Measurements from ENCODE around the gene SF3A1. TPM values are rescaled to one million over a fixed set of nuclear protein-coding genes. Genes with fewer than 3 reads are reported as not detected.

SF3A1 gene
- total RNA-seq, 1 donor from 2014 or later: 78.3 TPM

- Histone ChIP-seq H3K9me3 (no peaks in the 10 kb centered on the region), H3K4me3 (no peak overlapping the region), H3K4me1 (peaks cover 87% of the 10 kb centered on the region), H3K27me3 (no peaks in the 10 kb centered on the region), H3K36me3 (peaks cover 0 to 6% of the 10 kb centered on the region in 2 donors), H3K27ac (peak overlapping the region; percentile 93)
- intact Hi-C loops (cut with DNase I): no loop called here
- DNase-seq (ENCODE audit: extremely low spot score in 2 of 2): no peak
- TF ChIP-seq CTCF (IDR thresholded peaks at IDR 0.05) (no peak), POLR2A (IDR thresholded peaks at IDR 0.05) (no peak), POLR2AphosphoS5 (IDR thresholded peaks at IDR 0.05; ENCODE audit: insufficient read depth in 1 of 2, low read depth in 1 of 2) (no peak)
These were observed 33.4 kb downstream of the SF3A1 start for GRCh38 chr22:30323246-30323645.

DNA sequence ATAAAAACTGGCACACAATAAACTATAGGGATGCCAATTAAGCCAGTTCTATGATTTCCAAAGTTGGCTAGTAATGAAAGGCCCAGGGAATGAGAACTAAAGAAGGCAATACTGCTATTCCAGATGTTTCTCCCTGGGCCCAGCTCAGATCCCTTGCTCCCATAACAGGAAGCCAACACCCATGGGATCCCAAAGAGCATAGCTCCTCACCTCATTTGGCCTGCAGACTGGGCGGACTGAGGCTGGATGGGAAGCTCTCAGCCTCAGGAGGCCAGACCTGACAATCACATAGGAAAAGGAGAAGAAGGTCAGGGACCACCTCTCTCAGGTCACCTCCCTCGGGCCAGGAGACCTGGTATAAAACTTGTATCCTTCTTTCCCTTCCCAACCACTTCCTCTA is 35.2 kb downstream of the SF3A1 start:
- no peaks in the 10 kb centered on the region for H3K27me3 ChIP-seq
- H3K4me1 ChIP-seq: peaks cover 96% of the 10 kb centered on the region
- peak overlapping the region; percentile 51 for H3K27ac ChIP-seq
- intact Hi-C loops (cut with DNase I): no loop called here
- TF ChIP-seq POLR2A (IDR thresholded peaks at IDR 0.05) (no peak), CTCF (IDR thresholded peaks at IDR 0.05) (no peak), POLR2AphosphoS5 (IDR thresholded peaks at IDR 0.05; ENCODE audit: insufficient read depth in 1 of 2, low read depth in 1 of 2) (no peak)
- H3K4me3 ChIP-seq: no peak overlapping the region
- peaks cover 0 to 6% of the 10 kb centered on the region in 2 donors for H3K36me3 ChIP-seq
- H3K9me3 ChIP-seq: no peaks in the 10 kb centered on the region
- no peak for DNase-seq (ENCODE audit: extremely low spot score in 2 of 2)

DNA sequence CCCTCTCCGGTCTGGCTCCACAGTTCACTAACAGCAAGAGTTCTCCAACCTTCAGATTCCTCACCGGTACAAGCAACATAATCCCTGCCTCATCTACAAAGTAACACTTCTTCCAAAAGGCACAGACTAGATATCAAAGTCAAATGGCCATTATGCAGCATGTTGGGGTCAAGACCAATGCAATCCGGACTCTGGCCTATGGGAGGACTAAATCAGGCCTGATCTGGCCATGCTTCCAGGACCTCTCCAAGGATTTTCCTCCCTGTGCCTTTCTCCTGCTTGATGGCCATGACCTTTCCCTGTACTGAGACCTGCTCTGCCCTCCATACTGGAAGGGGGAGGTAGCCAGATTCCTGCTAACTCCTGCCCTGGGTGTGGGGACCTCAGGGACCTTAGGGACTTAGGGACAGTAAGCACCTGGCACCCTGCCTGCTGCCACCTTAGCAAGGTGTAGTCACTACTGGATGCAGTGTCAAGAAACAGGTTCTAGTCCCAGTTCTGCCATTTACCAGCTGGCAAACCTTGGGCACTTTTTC is 36.6 kb downstream of the SF3A1 start:
- Histone ChIP-seq H3K36me3 (peaks cover 0 to 6% of the 10 kb centered on the region in 2 donors), H3K27me3 (no peaks in the 10 kb centered on the region), H3K9me3 (no peaks in the 10 kb centered on the region), H3K4me3 (no peak overlapping the region), H3K4me1 (peaks cover 100% of the 10 kb centered on the region), H3K27ac (peak overlapping the region; percentile 51)
- TF ChIP-seq POLR2AphosphoS5 (IDR thresholded peaks at IDR 0.05; ENCODE audit: insufficient read depth in 1 of 2, low read depth in 1 of 2) (no peak), CTCF (IDR thresholded peaks at IDR 0.05) (no peak), POLR2A (IDR thresholded peaks at IDR 0.05) (no peak)
- DNase-seq (ENCODE audit: extremely low spot score in 2 of 2): no peak
- intact Hi-C loops (cut with DNase I): no loop called here

GRCh38 chr22:30318799-30319419 is 37.8 kb downstream of the SF3A1 start:
- Histone ChIP-seq H3K27me3 (no peaks in the 10 kb centered on the region), H3K4me3 (no peak overlapping the region), H3K36me3 (peaks cover 0 to 6% of the 10 kb centered on the region in 2 donors), H3K9me3 (no peaks in the 10 kb centered on the region), H3K27ac (no peak overlapping the region), H3K4me1 (peaks cover 100% of the 10 kb centered on the region)
- TF ChIP-seq POLR2AphosphoS5 (IDR thresholded peaks at IDR 0.05; ENCODE audit: insufficient read depth in 1 of 2, low read depth in 1 of 2) (no peak), CTCF (IDR thresholded peaks at IDR 0.05) (no peak), POLR2A (IDR thresholded peaks at IDR 0.05) (no peak)
- DNase-seq (ENCODE audit: extremely low spot score in 2 of 2): no peak
- intact Hi-C loops (cut with DNase I): no loop called here

GRCh38 chr22:30317778-30318177 is 38.9 kb downstream of the SF3A1 start:
- H3K36me3 ChIP-seq: peaks cover 0 to 6% of the 10 kb centered on the region in 2 donors
- no peak overlapping the region for H3K4me3 ChIP-seq
- no peak for DNase-seq (ENCODE audit: extremely low spot score in 2 of 2)
- peak overlapping the region; percentile 45 for H3K27ac ChIP-seq
- TF ChIP-seq CTCF (IDR thresholded peaks at IDR 0.05): no peak
- no peak for TF ChIP-seq POLR2A (IDR thresholded peaks at IDR 0.05)
- no peak for TF ChIP-seq POLR2AphosphoS5 (IDR thresholded peaks at IDR 0.05; ENCODE audit: insufficient read depth in 1 of 2, low read depth in 1 of 2)
- intact Hi-C loops (cut with DNase I): no loop called here
- no peaks in the 10 kb centered on the region for H3K9me3 ChIP-seq
- H3K4me1 ChIP-seq: peaks cover 99% of the 10 kb centered on the region
- no peaks in the 10 kb centered on the region for H3K27me3 ChIP-seq

Measured in vagina (tissue), 2 donors.